Measurements from ENCODE around the gene SFRP4.

The SFRP4 gene

DNA sequence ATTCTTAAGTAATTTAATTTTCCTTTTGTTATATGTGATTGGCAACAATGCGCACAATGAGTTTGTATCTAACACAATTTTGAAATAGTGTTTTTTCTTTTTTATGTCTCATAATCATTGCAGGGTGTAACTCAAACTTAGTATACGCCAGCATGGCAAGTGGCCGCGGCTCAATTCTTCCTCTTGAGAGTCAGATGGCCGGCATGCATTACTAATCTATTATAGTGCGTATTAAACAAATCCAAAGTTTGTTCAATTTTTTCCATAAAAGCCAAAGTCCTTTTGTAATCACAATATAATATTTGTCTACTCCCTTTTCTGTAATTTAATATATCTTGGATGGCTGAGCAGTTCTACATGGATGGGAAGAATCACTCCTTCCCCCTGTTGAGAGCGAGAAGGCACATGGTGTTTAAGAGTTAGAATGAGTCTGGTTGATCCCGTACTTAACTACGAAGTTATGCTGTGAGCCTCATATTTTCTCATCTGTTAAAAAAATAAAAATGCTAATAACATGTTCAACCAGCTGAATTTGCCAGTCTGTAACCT is 16.5 kb upstream of the SFRP4 start:
- Histone ChIP-seq H3K4me3 (ENCODE audit: insufficient read length, low read depth) (no peak overlapping the region), H3K36me3 (ENCODE audit: insufficient read depth, insufficient read length, low read length) (peaks cover 6% of the 10 kb centered on the region), H3K27me3 (ENCODE audit: insufficient read depth, insufficient read length) (no peaks in the 10 kb centered on the region), H3K4me1 (ENCODE audit: insufficient read depth, insufficient read length) (peaks cover 3% of the 10 kb centered on the region), H3K9ac (ENCODE audit: insufficient read length, low read depth) (no peak overlapping the region), H3K9me3 (ENCODE audit: insufficient read depth, low read length) (peaks cover 9% of the 10 kb centered on the region; the same call in 1 of the 2 replicates)
- TF ChIP-seq YY1 (IDR thresholded peaks at IDR 0.05; ENCODE audit: insufficient read depth, insufficient read length) (no peak), SUZ12 (IDR thresholded peaks at IDR 0.05; ENCODE audit: extremely low read depth, insufficient read depth, insufficient read length) (no peak), ZNF274 (IDR thresholded peaks at IDR 0.05; ENCODE audit: low read depth, low read length) (no peak)
- DNase-seq (ENCODE audit: low read depth, low spot score): no peak

DNA sequence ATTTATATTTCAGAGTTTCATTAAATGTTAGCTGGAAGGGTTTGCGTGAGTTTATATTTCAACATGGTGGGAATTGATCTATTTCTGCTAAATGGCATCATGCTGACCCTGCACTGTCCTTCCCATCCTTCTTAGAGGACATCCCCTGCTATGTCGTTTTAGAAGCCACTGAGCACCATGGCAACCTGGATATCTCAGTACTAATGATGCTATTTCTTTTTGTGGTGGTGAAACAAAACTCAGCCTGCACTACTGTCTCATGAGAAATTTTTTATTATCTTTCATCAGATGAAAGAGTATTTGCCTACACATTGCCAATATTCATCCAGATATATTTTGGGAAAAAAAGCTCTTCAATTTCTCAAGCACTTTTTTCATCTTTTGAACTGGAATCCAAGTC is 15.9 kb upstream of the SFRP4 start:
- H3K9ac ChIP-seq (ENCODE audit: insufficient read length, low read depth): no peak overlapping the region

DNA sequence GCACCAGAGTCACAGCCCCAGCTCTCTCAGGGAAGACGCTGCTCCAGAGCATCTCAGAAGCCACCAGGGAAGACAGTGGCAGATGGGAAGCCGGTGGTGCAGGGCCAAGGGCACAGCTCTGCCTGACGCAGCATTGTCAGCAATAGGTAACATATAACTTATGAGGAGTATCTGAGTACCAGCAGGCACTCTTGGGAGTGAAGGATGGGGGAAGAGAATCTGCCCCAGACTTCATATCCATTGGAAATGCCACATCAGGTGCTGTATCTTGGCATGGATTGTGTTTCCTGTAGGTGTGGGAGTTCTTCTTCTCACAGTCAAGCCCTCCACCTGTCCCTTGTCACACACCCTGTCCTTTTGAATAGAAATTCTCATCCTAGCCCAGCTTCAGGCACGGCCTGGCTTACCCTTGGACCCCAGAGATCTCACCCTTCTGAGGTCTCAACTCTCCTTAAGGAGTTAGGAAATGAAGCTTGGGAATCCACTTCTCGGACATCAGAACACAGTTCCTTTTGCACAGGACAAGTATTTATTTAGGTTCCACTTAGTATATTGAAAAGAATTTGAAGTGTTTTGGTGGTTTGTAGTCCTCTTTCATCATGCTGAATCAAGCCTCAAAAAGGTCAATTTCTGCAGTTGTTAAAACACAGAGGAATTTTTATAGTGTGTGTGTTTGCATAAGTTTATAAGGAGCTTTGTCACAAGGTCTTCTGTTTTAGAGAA is 13.8 kb upstream of the SFRP4 start:
- no peaks in the 10 kb centered on the region for H3K27me3 ChIP-seq (ENCODE audit: insufficient read depth, insufficient read length)
- H3K4me1 ChIP-seq (ENCODE audit: insufficient read depth, insufficient read length): peaks cover 3% of the 10 kb centered on the region
- DNase-seq (ENCODE audit: low read depth, low spot score): no peak
- 0 out of 2 replicates have a peak, but pooled peaks cover 5% of the 10 kb centered on the region for H3K9me3 ChIP-seq (ENCODE audit: insufficient read depth, low read length)
- TF ChIP-seq SUZ12 (IDR thresholded peaks at IDR 0.05; ENCODE audit: extremely low read depth, insufficient read depth, insufficient read length) (no peak), ZNF274 (IDR thresholded peaks at IDR 0.05; ENCODE audit: low read depth, low read length) (no peak), YY1 (IDR thresholded peaks at IDR 0.05; ENCODE audit: insufficient read depth, insufficient read length) (no peak)
- peaks cover 6% of the 10 kb centered on the region for H3K36me3 ChIP-seq (ENCODE audit: insufficient read depth, insufficient read length, low read length)
- no peak overlapping the region for H3K4me3 ChIP-seq (ENCODE audit: insufficient read length, low read depth)
- H3K9ac ChIP-seq (ENCODE audit: insufficient read length, low read depth): no peak overlapping the region

More for the DNA sequence above, 15.9 kb upstream of the SFRP4 start:
- Histone ChIP-seq H3K27me3 (ENCODE audit: insufficient read depth, insufficient read length) (no peaks in the 10 kb centered on the region), H3K4me3 (ENCODE audit: insufficient read length, low read depth) (no peak overlapping the region), H3K9me3 (ENCODE audit: insufficient read depth, low read length) (peaks cover 9% of the 10 kb centered on the region; the same call in 1 of the 2 replicates), H3K36me3 (ENCODE audit: insufficient read depth, insufficient read length, low read length) (peaks cover 6% of the 10 kb centered on the region), H3K4me1 (ENCODE audit: insufficient read depth, insufficient read length) (peaks cover 3% of the 10 kb centered on the region)
- TF ChIP-seq ZNF274 (IDR thresholded peaks at IDR 0.05; ENCODE audit: low read depth, low read length) (no peak), SUZ12 (IDR thresholded peaks at IDR 0.05; ENCODE audit: extremely low read depth, insufficient read depth, insufficient read length) (no peak), YY1 (IDR thresholded peaks at IDR 0.05; ENCODE audit: insufficient read depth, insufficient read length) (no peak)
- no peak for DNase-seq (ENCODE audit: low read depth, low spot score)

DNA sequence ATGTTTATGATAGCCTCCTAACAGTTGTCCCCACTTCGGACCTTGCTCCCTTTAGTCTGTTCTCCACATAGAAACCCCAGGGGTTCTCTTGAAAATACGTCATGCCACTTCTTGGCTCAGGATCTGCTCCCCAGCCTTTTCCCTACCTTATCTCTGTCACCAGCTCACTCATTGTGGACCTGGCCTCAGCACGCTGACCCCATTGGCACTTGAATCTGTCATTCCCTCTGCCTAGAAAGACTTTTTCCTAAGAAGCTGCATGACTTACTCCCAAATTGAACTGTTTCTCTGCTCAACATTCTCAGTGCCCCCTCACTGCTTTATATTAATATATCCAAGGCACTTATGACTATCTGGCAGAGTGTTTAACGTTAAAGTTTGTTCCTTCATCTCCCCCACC is 12.3 kb upstream of the SFRP4 start:
- no peaks in the 10 kb centered on the region for H3K27me3 ChIP-seq (ENCODE audit: insufficient read depth, insufficient read length)
- DNase-seq (ENCODE audit: low read depth, low spot score): no peak
- no peak overlapping the region for H3K9ac ChIP-seq (ENCODE audit: insufficient read length, low read depth)
- 0 out of 2 replicates have a peak, but pooled peaks cover 8% of the 10 kb centered on the region for H3K9me3 ChIP-seq (ENCODE audit: insufficient read depth, low read length)
- H3K4me3 ChIP-seq (ENCODE audit: insufficient read length, low read depth): no peak overlapping the region
- peaks cover 12% of the 10 kb centered on the region for H3K36me3 ChIP-seq (ENCODE audit: insufficient read depth, insufficient read length, low read length)
- peaks cover 3% of the 10 kb centered on the region for H3K4me1 ChIP-seq (ENCODE audit: insufficient read depth, insufficient read length)
- TF ChIP-seq SUZ12 (IDR thresholded peaks at IDR 0.05; ENCODE audit: extremely low read depth, insufficient read depth, insufficient read length) (no peak), YY1 (IDR thresholded peaks at IDR 0.05; ENCODE audit: insufficient read depth, insufficient read length) (no peak), ZNF274 (IDR thresholded peaks at IDR 0.05; ENCODE audit: low read depth, low read length) (no peak)

DNA sequence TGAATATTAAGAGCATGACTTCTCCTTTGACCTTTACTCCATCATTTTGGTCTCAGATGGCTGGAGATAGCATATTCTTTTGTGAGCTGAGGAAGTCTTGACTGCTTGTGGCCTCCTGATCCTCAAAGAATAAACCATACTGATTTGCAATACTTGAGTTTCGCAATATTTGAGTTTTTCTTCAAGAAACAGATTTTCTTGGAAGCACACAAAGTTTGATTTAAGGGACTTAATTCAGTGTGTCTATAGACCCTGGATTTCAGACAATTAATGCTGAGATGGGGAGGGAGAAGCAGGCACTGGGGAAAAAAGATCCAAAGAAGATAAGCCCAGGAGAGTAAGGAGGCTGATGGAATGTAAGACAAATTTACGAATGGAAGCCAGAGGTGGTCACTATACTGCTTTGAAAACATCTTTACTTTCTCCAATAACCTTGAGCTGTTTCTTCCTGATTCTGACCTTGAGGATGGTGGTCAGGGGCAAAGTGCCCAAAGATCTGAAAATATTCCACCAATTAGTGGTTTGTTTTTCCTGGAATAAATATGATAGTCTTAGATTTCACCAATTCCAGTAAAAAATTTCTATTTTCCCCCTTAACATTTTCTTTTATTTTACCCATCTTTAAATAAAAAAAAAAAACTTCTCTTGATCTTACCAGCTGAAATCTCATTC is 11.3 kb upstream of the SFRP4 start:
- Histone ChIP-seq H3K4me1 (ENCODE audit: insufficient read depth, insufficient read length) (peaks cover 3% of the 10 kb centered on the region), H3K9ac (ENCODE audit: insufficient read length, low read depth) (no peak overlapping the region), H3K36me3 (ENCODE audit: insufficient read depth, insufficient read length, low read length) (peaks cover 17% of the 10 kb centered on the region), H3K27me3 (ENCODE audit: insufficient read depth, insufficient read length) (no peaks in the 10 kb centered on the region), H3K4me3 (ENCODE audit: insufficient read length, low read depth) (no peak overlapping the region), H3K9me3 (ENCODE audit: insufficient read depth, low read length) (0 out of 2 replicates have a peak, but pooled peaks cover 8% of the 10 kb centered on the region)
- TF ChIP-seq ZNF274 (IDR thresholded peaks at IDR 0.05; ENCODE audit: low read depth, low read length): no peak
- TF ChIP-seq YY1 (IDR thresholded peaks at IDR 0.05; ENCODE audit: insufficient read depth, insufficient read length): no peak
- TF ChIP-seq SUZ12 (IDR thresholded peaks at IDR 0.05; ENCODE audit: extremely low read depth, insufficient read depth, insufficient read length): no peak
- no peak for DNase-seq (ENCODE audit: low read depth, low spot score)

DNA sequence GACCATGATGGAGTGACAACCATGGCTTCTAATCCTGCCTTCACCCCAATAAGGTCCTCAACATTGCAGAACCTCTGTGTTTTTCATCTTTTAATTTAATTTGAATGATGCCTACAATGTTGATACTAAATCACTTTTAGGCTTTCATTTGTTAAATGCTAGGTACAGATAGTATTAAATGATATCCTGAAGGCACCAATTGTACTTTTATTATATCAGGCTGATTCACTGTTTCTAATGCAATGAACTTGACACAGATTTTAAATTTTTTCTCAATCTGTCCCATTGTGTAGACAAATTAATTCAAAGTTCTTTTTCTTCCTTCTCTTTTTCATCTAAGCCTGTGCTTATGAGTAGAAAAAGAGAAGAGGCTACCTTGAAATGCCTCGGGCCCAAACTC is 9.0 kb upstream of the SFRP4 start:
- peaks cover 3% of the 10 kb centered on the region for H3K4me1 ChIP-seq (ENCODE audit: insufficient read depth, insufficient read length)
- peaks cover 18% of the 10 kb centered on the region for H3K36me3 ChIP-seq (ENCODE audit: insufficient read depth, insufficient read length, low read length)
- H3K4me3 ChIP-seq (ENCODE audit: insufficient read length, low read depth): no peak overlapping the region
- 0 out of 2 replicates have a peak, but pooled peaks cover 8% of the 10 kb centered on the region for H3K9me3 ChIP-seq (ENCODE audit: insufficient read depth, low read length)
- H3K9ac ChIP-seq (ENCODE audit: insufficient read length, low read depth): no peak overlapping the region
- TF ChIP-seq YY1 (IDR thresholded peaks at IDR 0.05; ENCODE audit: insufficient read depth, insufficient read length) (no peak), ZNF274 (IDR thresholded peaks at IDR 0.05; ENCODE audit: low read depth, low read length) (no peak), SUZ12 (IDR thresholded peaks at IDR 0.05; ENCODE audit: extremely low read depth, insufficient read depth, insufficient read length) (no peak)
- H3K27me3 ChIP-seq (ENCODE audit: insufficient read depth, insufficient read length): no peaks in the 10 kb centered on the region
- DNase-seq (ENCODE audit: low read depth, low spot score): no peak

All from NT2/D1 (cell line).